ENCODE data around the gene CAVIN3.

CAVIN3 gene

GRCh38 chr11:6305297-6305696 is 15.0 kb downstream of the CAVIN3 start:
- no peak overlapping the region for H3K4me2 ChIP-seq (ENCODE audit: low read length)
- no peaks in the 10 kb centered on the region for H3K79me2 ChIP-seq (ENCODE audit: insufficient read depth, low read length)
- no peaks in the 10 kb centered on the region for H3K9me2 ChIP-seq (ENCODE audit: low read depth, low read length)
- no peaks in the 10 kb centered on the region for H4K20me1 ChIP-seq (ENCODE audit: insufficient read depth, low read length)
- no peaks in the 10 kb centered on the region; the same call in 1 of the 2 replicates for H3K27me3 ChIP-seq (ENCODE audit: insufficient read depth, low read length)
- H3K9ac ChIP-seq (ENCODE audit: low read length) = no peak overlapping the region
- no peaks in the 10 kb centered on the region for H3K36me3 ChIP-seq (ENCODE audit: insufficient read depth, low read length)
- H3K4me3 ChIP-seq (ENCODE audit: low read depth, low read length, poor library complexity, severe bottlenecking) = no peak overlapping the region
- no peak overlapping the region for H2AFZ ChIP-seq (ENCODE audit: low read length)
- H3K4me1 ChIP-seq (ENCODE audit: insufficient read depth, low read length, severe bottlenecking) = no peaks in the 10 kb centered on the region
- TF ChIP-seq EZH2 (IDR thresholded peaks at IDR 0.05; ENCODE audit: borderline replicate concordance, low read length) (no peak), CTCF (IDR thresholded peaks at IDR 0.05; ENCODE audit: low read length) (no peak)
- no peaks in the 10 kb centered on the region for H3K9me3 ChIP-seq (ENCODE audit: low read length)
- H3F3A ChIP-seq (ENCODE audit: insufficient read depth, low read length) = no peaks in the 10 kb centered on the region
- H3K27ac ChIP-seq (ENCODE audit: low read depth, low read length, poor library complexity, severe bottlenecking) = no peak overlapping the region

GRCh38 chr11:6303661-6304060 is 16.6 kb downstream of the CAVIN3 start:
- no peak overlapping the region for H3K4me2 ChIP-seq (ENCODE audit: low read length)
- H3K27me3 ChIP-seq (ENCODE audit: insufficient read depth, low read length) = no peaks in the 10 kb centered on the region; the same call in 1 of the 2 replicates
- no peak overlapping the region for H3K4me3 ChIP-seq (ENCODE audit: low read depth, low read length, poor library complexity, severe bottlenecking)
- H4K20me1 ChIP-seq (ENCODE audit: insufficient read depth, low read length) = no peaks in the 10 kb centered on the region
- H2AFZ ChIP-seq (ENCODE audit: low read length) = no peak overlapping the region
- TF ChIP-seq CTCF (IDR thresholded peaks at IDR 0.05; ENCODE audit: low read length) (no peak), EZH2 (IDR thresholded peaks at IDR 0.05; ENCODE audit: borderline replicate concordance, low read length) (no peak)
- no peaks in the 10 kb centered on the region for H3K9me3 ChIP-seq (ENCODE audit: low read length)
- no peaks in the 10 kb centered on the region for H3K79me2 ChIP-seq (ENCODE audit: insufficient read depth, low read length)
- H3K9ac ChIP-seq (ENCODE audit: low read length) = no peak overlapping the region
- no peaks in the 10 kb centered on the region for H3K4me1 ChIP-seq (ENCODE audit: insufficient read depth, low read length, severe bottlenecking)
- H3F3A ChIP-seq (ENCODE audit: insufficient read depth, low read length) = no peaks in the 10 kb centered on the region
- no peak overlapping the region for H3K27ac ChIP-seq (ENCODE audit: low read depth, low read length, poor library complexity, severe bottlenecking)
- H3K36me3 ChIP-seq (ENCODE audit: insufficient read depth, low read length) = no peaks in the 10 kb centered on the region
- no peaks in the 10 kb centered on the region for H3K9me2 ChIP-seq (ENCODE audit: low read depth, low read length)

GRCh38 chr11:6301096-6301495 is 19.2 kb downstream of the CAVIN3 start:
- H3K79me2 ChIP-seq (ENCODE audit: insufficient read depth, low read length) = no peaks in the 10 kb centered on the region
- H3K9ac ChIP-seq (ENCODE audit: low read length) = no peak overlapping the region
- no peaks in the 10 kb centered on the region for H3F3A ChIP-seq (ENCODE audit: insufficient read depth, low read length)
- H3K27me3 ChIP-seq (ENCODE audit: insufficient read depth, low read length) = no peaks in the 10 kb centered on the region; the same call in 1 of the 2 replicates
- no peaks in the 10 kb centered on the region for H3K36me3 ChIP-seq (ENCODE audit: insufficient read depth, low read length)
- H3K9me2 ChIP-seq (ENCODE audit: low read depth, low read length) = no peaks in the 10 kb centered on the region
- no peak overlapping the region for H3K4me2 ChIP-seq (ENCODE audit: low read length)
- H3K27ac ChIP-seq (ENCODE audit: low read depth, low read length, poor library complexity, severe bottlenecking) = no peak overlapping the region
- no peak overlapping the region for H2AFZ ChIP-seq (ENCODE audit: low read length)
- H3K9me3 ChIP-seq (ENCODE audit: low read length) = no peaks in the 10 kb centered on the region
- TF ChIP-seq CTCF (IDR thresholded peaks at IDR 0.05; ENCODE audit: low read length) (no peak), EZH2 (IDR thresholded peaks at IDR 0.05; ENCODE audit: borderline replicate concordance, low read length) (no peak)
- H4K20me1 ChIP-seq (ENCODE audit: insufficient read depth, low read length) = no peaks in the 10 kb centered on the region
- H3K4me1 ChIP-seq (ENCODE audit: insufficient read depth, low read length, severe bottlenecking) = no peaks in the 10 kb centered on the region
- no peak overlapping the region for H3K4me3 ChIP-seq (ENCODE audit: low read depth, low read length, poor library complexity, severe bottlenecking)
